Smooth muscle cell (in vitro differentiated cells): ENCODE measurements around the gene OPA1. TPM values are rescaled to one million over a fixed set of nuclear protein-coding genes. Genes with fewer than 3 reads are reported as not detected.

Experiments used
- DNase-seq: peaks from one replicate; lab custom pipeline; 2025; ENCODE audit not compliant: unreplicated experiment; lab: John Stamatoyannopoulos, UW
- H2AFZ ChIP-seq: fragments of 200-600 bp; sonication (generic); 2 replicates; pipeline ENCODE4 v1.6.0; 2016; ENCODE audit warnings: antibody characterized with exemption, low read depth, mild to moderate bottlenecking
- H3F3A ChIP-seq: fragments of 200-600 bp; sonication (generic); 2 replicates; pipeline ENCODE4 v1.6.0; 2017; ENCODE audit warnings: antibody characterized with exemption, low read depth
- H3K27ac ChIP-seq: fragments of 200-600 bp; sonication (generic); 2 replicates; pipeline ENCODE4 v1.5.1; 2016; ENCODE audit warnings: low read depth, mild to moderate bottlenecking
- H3K27me3 ChIP-seq: fragments of 200-600 bp; sonication (generic); 2 replicates; pipeline ENCODE4 v1.6.1; 2016; ENCODE audit warnings: low read depth, mild to moderate bottlenecking
- H3K36me3 ChIP-seq: fragments of 200-600 bp; sonication (generic); 2 replicates; pipeline ENCODE4 v1.5.1; 2016; ENCODE audit warnings: low read depth
- H3K4me1 ChIP-seq: fragments of 200-600 bp; sonication (generic); 2 replicates; pipeline ENCODE4 v1.5.1; 2016; ENCODE audit warnings: low read depth
- H3K4me2 ChIP-seq: fragments of 200-600 bp; sonication (generic); 2 replicates; pipeline ENCODE4 v1.6.0; 2016; ENCODE audit warnings: mild to moderate bottlenecking
- H3K4me3 ChIP-seq: fragments of 200-600 bp; sonication (generic); 2 replicates; pipeline ENCODE4 v1.5.1; 2016; ENCODE audit warnings: mild to moderate bottlenecking
- H3K79me2 ChIP-seq: fragments of 200-600 bp; sonication (generic); 2 replicates; pipeline ENCODE4 v1.6.0; 2016; ENCODE audit warnings: low read depth, mild to moderate bottlenecking
- H3K9ac ChIP-seq: fragments of 200-600 bp; sonication (generic); 2 replicates; pipeline ENCODE4 v1.6.0; 2016; ENCODE audit warnings: low read depth
- H3K9me3 ChIP-seq: fragments of 200-600 bp; sonication (generic); replicated peaks from 2 replicates; pipeline ENCODE4 v1.5.1; 2016; ENCODE audit warnings: low read depth
- H4K20me1 ChIP-seq: fragments of 200-600 bp; sonication (generic); 2 replicates; pipeline ENCODE4 v1.6.0; 2016; ENCODE audit warnings: low read depth
- CTCF ChIP-seq: fragments of 200-600 bp; sonication (generic); IDR thresholded peaks from 2 replicates; pipeline ENCODE4 v1.5.1; 2017; ENCODE audit warnings: borderline replicate concordance, mild to moderate bottlenecking, antibody characterized with exemption; ENCODE audit not compliant: insufficient read depth, poor library complexity, severe bottlenecking
- WGBS: methylation state at CpG from one replicate; pipeline ENCODE4 v1.1.7; 2016; ENCODE audit warnings: low lambda C conversion rate; 5-methylcytosine and 5-hydroxymethylcytosine counted together
- polyA plus RNA-seq: library from polyadenylated mRNA; unstranded; fragments of >200 nt; fragmentation: Nextera tagmentation; extraction: Ambion mirVana; gene quantifications from 2 replicates; pipeline ENCODE4 v1.2.1, GENCODE V29; 2016
- total RNA-seq: library from RNA; depleted of rRNA; stranded (reverse); fragments of >200 nt; gene quantifications from 2 replicates; pipeline ENCODE4 v1.2.3, GENCODE V29; 2014

Gene OPA1
- total and polyA plus RNA-seq, 2 experiments from 2014 or later = 23.8 to 56.0 TPM

GRCh38 chr3:193711964-193712598 lies 119.1 kb downstream of the OPA1 start:
- Histone ChIP-seq H3K27me3 (no peaks in the 10 kb centered on the region), H3K9me3 (no peaks in the 10 kb centered on the region), H2AFZ (no peak overlapping the region), H3K4me1 (peaks cover 15% of the 10 kb centered on the region), H3K4me3 (no peak overlapping the region), H4K20me1 (no peaks in the 10 kb centered on the region), H3K27ac (no peak overlapping the region), H3K36me3 (no peaks in the 10 kb centered on the region), H3F3A (no peaks in the 10 kb centered on the region), H3K79me2 (no peaks in the 10 kb centered on the region), H3K4me2 (no peak overlapping the region), H3K9ac (no peak overlapping the region)
- 94% methylated on average over 19 of the region's 19 CpGs for WGBS
- TF ChIP-seq CTCF = no peak
- no peak for DNase-seq

- Histone ChIP-seq H3K9me3 (no peaks in the 10 kb centered on the region), H3K4me3 (no peak overlapping the region), H3K36me3 (no peaks in the 10 kb centered on the region), H3K9ac (no peak overlapping the region), H2AFZ (no peak overlapping the region), H3K79me2 (no peaks in the 10 kb centered on the region), H3K27ac (no peak overlapping the region), H3K4me2 (no peak overlapping the region), H3K4me1 (peaks cover 15% of the 10 kb centered on the region), H3K27me3 (no peaks in the 10 kb centered on the region), H3F3A (no peaks in the 10 kb centered on the region), H4K20me1 (no peaks in the 10 kb centered on the region)
- DNase-seq = no peak
- no peak for TF ChIP-seq CTCF
- WGBS = 95% methylated on average over 5 of the region's 5 CpGs
Measured at GRCh38 chr3:193712938-193713337, 119.9 kb downstream of the OPA1 start.

GRCh38 chr3:193714523-193715137 lies 121.6 kb downstream of the OPA1 start:
- Histone ChIP-seq H3K27me3 (no peaks in the 10 kb centered on the region), H3K4me3 (no peak overlapping the region), H3K4me2 (no peak overlapping the region), H4K20me1 (no peaks in the 10 kb centered on the region), H3K9me3 (no peaks in the 10 kb centered on the region), H3K9ac (no peak overlapping the region), H2AFZ (no peak overlapping the region), H3K79me2 (no peaks in the 10 kb centered on the region), H3K4me1 (peaks cover 15% of the 10 kb centered on the region), H3K27ac (no peak overlapping the region), H3K36me3 (no peaks in the 10 kb centered on the region), H3F3A (no peaks in the 10 kb centered on the region)
- TF ChIP-seq CTCF = no peak
- DNase-seq = no peak
- 65% methylated on average over 4 of the region's 4 CpGs for WGBS

- H3K27ac ChIP-seq = no peak overlapping the region
- H3K4me1 ChIP-seq = peaks cover 9% of the 10 kb centered on the region
- no peak for TF ChIP-seq CTCF
- no peak overlapping the region for H3K4me2 ChIP-seq
- H3K9ac ChIP-seq = no peak overlapping the region
- no peak overlapping the region for H3K4me3 ChIP-seq
- no peaks in the 10 kb centered on the region for H3K27me3 ChIP-seq
- no peaks in the 10 kb centered on the region for H3K9me3 ChIP-seq
- no peak for DNase-seq
- H3K79me2 ChIP-seq = no peaks in the 10 kb centered on the region
- H2AFZ ChIP-seq = no peak overlapping the region
- no peaks in the 10 kb centered on the region for H3K36me3 ChIP-seq
- no peaks in the 10 kb centered on the region for H3F3A ChIP-seq
- 80% methylated on average over 4 of the region's 4 CpGs for WGBS
- H4K20me1 ChIP-seq = no peaks in the 10 kb centered on the region
Measured at GRCh38 chr3:193716150-193716549, 123.1 kb downstream of the OPA1 start.
